Hepatocyte (in vitro differentiated cells): ENCODE measurements around the gene ERC2. TPM values are rescaled to one million over a fixed set of nuclear protein-coding genes. Genes with fewer than 3 reads are reported as not detected.

Experiments used
- DNase-seq: peaks from one replicate; pipeline ENCODE4 v3.0.0-alpha.2; 2016; ENCODE audit warnings: low spot score
- H2AFZ ChIP-seq: fragments of 200-600 bp; sonication (generic); 2 replicates; pipeline ENCODE4 v1.6.0; 2016; ENCODE audit warnings: antibody characterized with exemption, mild to moderate bottlenecking
- H3K27ac ChIP-seq: fragments of 200-600 bp; sonication (generic); 2 replicates; pipeline ENCODE4 v1.5.1; 2016; ENCODE audit warnings: mild to moderate bottlenecking
- H3K27me3 ChIP-seq: fragments of 200-600 bp; sonication (generic); 2 replicates; pipeline ENCODE4 v1.6.1; 2016
- H3K36me3 ChIP-seq: fragments of 200-600 bp; sonication (generic); replicated peaks from 2 replicates; pipeline ENCODE4 v1.5.1; 2016; ENCODE audit warnings: low read depth; ENCODE audit not compliant: insufficient read depth
- H3K4me1 ChIP-seq: fragments of 200-600 bp; sonication (generic); 2 replicates; pipeline ENCODE4 v1.5.1; 2016; ENCODE audit warnings: mild to moderate bottlenecking, moderate library complexity; ENCODE audit not compliant: insufficient read depth
- H3K4me2 ChIP-seq: fragments of 200-600 bp; sonication (generic); 2 replicates; pipeline ENCODE4 v1.6.0; 2016
- H3K4me3 ChIP-seq: fragments of 200-600 bp; sonication (generic); 2 replicates; pipeline ENCODE4 v1.5.1; 2016; ENCODE audit warnings: mild to moderate bottlenecking
- H3K79me2 ChIP-seq: fragments of 200-600 bp; sonication (generic); 2 replicates; pipeline ENCODE4 v1.6.0; 2017; ENCODE audit warnings: mild to moderate bottlenecking
- H3K9me2 ChIP-seq: fragments of 200-600 bp; sonication (generic); replicated peaks from 2 replicates; pipeline ENCODE4 v1.6.0; 2017; ENCODE audit warnings: mild to moderate bottlenecking; ENCODE audit not compliant: insufficient read depth
- H3K9me3 ChIP-seq: fragments of 200-600 bp; sonication (generic); 2 replicates; pipeline ENCODE4 v1.5.1; 2016; ENCODE audit warnings: low read depth, mild to moderate bottlenecking
- H4K20me1 ChIP-seq: fragments of 200-600 bp; sonication (generic); 2 replicates; pipeline ENCODE4 v1.6.0; 2016; ENCODE audit warnings: mild to moderate bottlenecking; ENCODE audit not compliant: insufficient read depth, poor library complexity, severe bottlenecking
- CTCF ChIP-seq: fragments of 200-600 bp; sonication (generic); IDR thresholded peaks from 2 replicates; pipeline ENCODE4 v1.5.1; 2016; ENCODE audit warnings: antibody characterized with exemption, mild to moderate bottlenecking; ENCODE audit not compliant: poor library complexity
- EZH2 ChIP-seq: fragments of 200-600 bp; sonication (generic); IDR thresholded peaks from 2 replicates; pipeline ENCODE4 v1.6.1; 2016; ENCODE audit warnings: antibody characterized with exemption, mild to moderate bottlenecking, borderline replicate concordance
- EZH2phosphoT487 ChIP-seq: fragments of 200-600 bp; sonication (generic); IDR thresholded peaks from one replicate; pipeline ENCODE4 v1.6.1; 2018; ENCODE audit warnings: antibody characterized with exemption, mild to moderate bottlenecking, low read depth, moderate library complexity; ENCODE audit not compliant: unreplicated experiment, severe bottlenecking
- WGBS: methylation state at CpG from one replicate; pipeline ENCODE4 v1.1.6; 2016; ENCODE audit warnings: low lambda C conversion rate; ENCODE audit errors: missing lambda C conversion rate; 5-methylcytosine and 5-hydroxymethylcytosine counted together
- polyA plus RNA-seq: library from polyadenylated mRNA; unstranded; fragments of >200 nt; fragmentation: Nextera tagmentation; extraction: Ambion mirVana; gene quantifications from 2 replicates; pipeline ENCODE4 v1.2.1, GENCODE V29; 2016
- total RNA-seq: library from RNA; depleted of rRNA; stranded (reverse); fragments of >200 nt; gene quantifications from 2 replicates; pipeline ENCODE4 v1.2.3, GENCODE V29; 2014

Gene ERC2
- total and polyA plus RNA-seq, 2 experiments from 2014 or later: 1.2 to 5.3 TPM

- TF ChIP-seq EZH2phosphoT487 (no peak), CTCF (no peak), EZH2 (no peak)
- Histone ChIP-seq H3K27ac (peak overlapping the region; percentile 51), H3K4me2 (peak overlapping the region; percentile 20), H3K9me2 (no peaks in the 10 kb centered on the region), H3K27me3 (no peaks in the 10 kb centered on the region), H3K4me1 (peaks cover 45% of the 10 kb centered on the region), H3K79me2 (no peaks in the 10 kb centered on the region), H3K4me3 (no peak overlapping the region), H3K9me3 (no peaks in the 10 kb centered on the region), H3K36me3 (no peaks in the 10 kb centered on the region), H2AFZ (no peak overlapping the region), H4K20me1 (no peaks in the 10 kb centered on the region)
- 20% methylated on average over 12 of the region's 12 CpGs for WGBS
- peak; percentile 54 for DNase-seq
Measured at GRCh38 chr3:55620351-55621025, 847.8 kb downstream of the ERC2 start.

- Histone ChIP-seq H2AFZ (no peak overlapping the region), H4K20me1 (no peaks in the 10 kb centered on the region), H3K4me2 (peak overlapping the region; percentile 20), H3K9me3 (no peaks in the 10 kb centered on the region), H3K4me3 (no peak overlapping the region), H3K9me2 (no peaks in the 10 kb centered on the region), H3K36me3 (no peaks in the 10 kb centered on the region), H3K27me3 (no peaks in the 10 kb centered on the region), H3K79me2 (no peaks in the 10 kb centered on the region), H3K27ac (peak overlapping the region; percentile 51), H3K4me1 (peaks cover 55% of the 10 kb centered on the region)
- DNase-seq: no peak
- 85% methylated on average over 10 of the region's 10 CpGs for WGBS
- no peak for TF ChIP-seq EZH2
Measured at GRCh38 chr3:55619046-55619808, 849.0 kb downstream of the ERC2 start.

GRCh38 chr3:55617385-55617784 is 850.9 kb downstream of the ERC2 start:
- Histone ChIP-seq H4K20me1 (no peaks in the 10 kb centered on the region), H3K79me2 (no peaks in the 10 kb centered on the region), H3K9me2 (no peaks in the 10 kb centered on the region), H3K36me3 (no peaks in the 10 kb centered on the region), H2AFZ (no peak overlapping the region), H3K9me3 (no peaks in the 10 kb centered on the region), H3K4me1 (peaks cover 46% of the 10 kb centered on the region), H3K4me2 (no peak overlapping the region), H3K27ac (peak overlapping the region; percentile 31), H3K27me3 (no peaks in the 10 kb centered on the region), H3K4me3 (no peak overlapping the region)
- TF ChIP-seq EZH2 (no peak), EZH2phosphoT487 (no peak), CTCF (no peak)
- no peak for DNase-seq
- 37% methylated on average over 4 of the region's 4 CpGs for WGBS

GRCh38 chr3:55616803-55617202 is 851.5 kb downstream of the ERC2 start:
- H3K4me2 ChIP-seq: no peak overlapping the region
- no peaks in the 10 kb centered on the region for H3K79me2 ChIP-seq
- no peaks in the 10 kb centered on the region for H3K27me3 ChIP-seq
- TF ChIP-seq EZH2phosphoT487 (no peak), EZH2 (no peak), CTCF (no peak)
- 76% methylated on average over 3 of the region's 3 CpGs for WGBS
- DNase-seq: no peak
- H3K36me3 ChIP-seq: no peaks in the 10 kb centered on the region
- peaks cover 40% of the 10 kb centered on the region for H3K4me1 ChIP-seq
- no peak overlapping the region for H3K27ac ChIP-seq
- no peaks in the 10 kb centered on the region for H3K9me2 ChIP-seq
- no peak overlapping the region for H2AFZ ChIP-seq
- no peaks in the 10 kb centered on the region for H4K20me1 ChIP-seq
- H3K9me3 ChIP-seq: no peaks in the 10 kb centered on the region
- no peak overlapping the region for H3K4me3 ChIP-seq
